ENCODE measurements around the gene ZBTB4.

ZBTB4 gene

DNA sequence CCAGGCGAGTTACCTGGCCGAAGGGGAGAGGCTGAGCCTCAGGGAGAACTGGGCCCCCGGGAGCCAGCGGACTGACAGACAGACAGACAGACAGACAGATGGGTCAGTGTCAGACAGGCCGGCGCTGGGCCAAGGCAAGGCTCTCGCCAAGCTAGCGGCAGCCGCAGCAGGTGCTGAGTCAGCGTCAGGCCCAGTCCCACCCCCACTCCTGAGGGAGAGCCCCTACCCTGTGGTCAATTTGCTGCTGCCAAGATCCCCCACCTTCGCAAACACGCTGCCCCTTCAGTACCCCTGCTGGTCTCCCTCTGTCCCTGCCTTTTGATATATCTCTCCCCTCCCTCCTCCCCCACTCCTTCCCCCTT is 38.6 kb downstream of the ZBTB4 start:
- Histone ChIP-seq H3K4me3 (replicated peaks; ENCODE audit: insufficient read depth, low read length) (no peak overlapping the region), H3K27me3 (ENCODE audit: insufficient read depth, poor library complexity, severe bottlenecking) (peaks cover 8% of the 10 kb centered on the region), H3K27ac (replicated peaks) (no peak overlapping the region)
- no peak for DNase-seq (ENCODE audit: low read depth in 1 of 2, low spot score in 1 of 2)
- TF ChIP-seq, protein P1, sequence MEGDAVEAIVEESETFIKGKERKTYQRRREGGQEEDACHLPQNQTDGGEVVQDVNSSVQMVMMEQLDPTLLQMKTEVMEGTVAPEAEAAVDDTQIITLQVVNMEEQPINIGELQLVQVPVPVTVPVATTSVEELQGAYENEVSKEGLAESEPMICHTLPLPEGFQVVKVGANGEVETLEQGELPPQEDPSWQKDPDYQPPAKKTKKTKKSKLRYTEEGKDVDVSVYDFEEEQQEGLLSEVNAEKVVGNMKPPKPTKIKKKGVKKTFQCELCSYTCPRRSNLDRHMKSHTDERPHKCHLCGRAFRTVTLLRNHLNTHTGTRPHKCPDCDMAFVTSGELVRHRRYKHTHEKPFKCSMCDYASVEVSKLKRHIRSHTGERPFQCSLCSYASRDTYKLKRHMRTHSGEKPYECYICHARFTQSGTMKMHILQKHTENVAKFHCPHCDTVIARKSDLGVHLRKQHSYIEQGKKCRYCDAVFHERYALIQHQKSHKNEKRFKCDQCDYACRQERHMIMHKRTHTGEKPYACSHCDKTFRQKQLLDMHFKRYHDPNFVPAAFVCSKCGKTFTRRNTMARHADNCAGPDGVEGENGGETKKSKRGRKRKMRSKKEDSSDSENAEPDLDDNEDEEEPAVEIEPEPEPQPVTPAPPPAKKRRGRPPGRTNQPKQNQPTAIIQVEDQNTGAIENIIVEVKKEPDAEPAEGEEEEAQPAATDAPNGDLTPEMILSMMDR (IDR thresholded peaks at IDR 0.05; ENCODE audit: insufficient read depth, low read length), result no peak
- no peak for TF ChIP-seq GABPA (IDR thresholded peaks at IDR 0.05; ENCODE audit: low read depth)
- no peak for TF ChIP-seq POLR2AphosphoS5 (IDR thresholded peaks at IDR 0.05; ENCODE audit: low read depth)
- TF ChIP-seq, protein P2, sequence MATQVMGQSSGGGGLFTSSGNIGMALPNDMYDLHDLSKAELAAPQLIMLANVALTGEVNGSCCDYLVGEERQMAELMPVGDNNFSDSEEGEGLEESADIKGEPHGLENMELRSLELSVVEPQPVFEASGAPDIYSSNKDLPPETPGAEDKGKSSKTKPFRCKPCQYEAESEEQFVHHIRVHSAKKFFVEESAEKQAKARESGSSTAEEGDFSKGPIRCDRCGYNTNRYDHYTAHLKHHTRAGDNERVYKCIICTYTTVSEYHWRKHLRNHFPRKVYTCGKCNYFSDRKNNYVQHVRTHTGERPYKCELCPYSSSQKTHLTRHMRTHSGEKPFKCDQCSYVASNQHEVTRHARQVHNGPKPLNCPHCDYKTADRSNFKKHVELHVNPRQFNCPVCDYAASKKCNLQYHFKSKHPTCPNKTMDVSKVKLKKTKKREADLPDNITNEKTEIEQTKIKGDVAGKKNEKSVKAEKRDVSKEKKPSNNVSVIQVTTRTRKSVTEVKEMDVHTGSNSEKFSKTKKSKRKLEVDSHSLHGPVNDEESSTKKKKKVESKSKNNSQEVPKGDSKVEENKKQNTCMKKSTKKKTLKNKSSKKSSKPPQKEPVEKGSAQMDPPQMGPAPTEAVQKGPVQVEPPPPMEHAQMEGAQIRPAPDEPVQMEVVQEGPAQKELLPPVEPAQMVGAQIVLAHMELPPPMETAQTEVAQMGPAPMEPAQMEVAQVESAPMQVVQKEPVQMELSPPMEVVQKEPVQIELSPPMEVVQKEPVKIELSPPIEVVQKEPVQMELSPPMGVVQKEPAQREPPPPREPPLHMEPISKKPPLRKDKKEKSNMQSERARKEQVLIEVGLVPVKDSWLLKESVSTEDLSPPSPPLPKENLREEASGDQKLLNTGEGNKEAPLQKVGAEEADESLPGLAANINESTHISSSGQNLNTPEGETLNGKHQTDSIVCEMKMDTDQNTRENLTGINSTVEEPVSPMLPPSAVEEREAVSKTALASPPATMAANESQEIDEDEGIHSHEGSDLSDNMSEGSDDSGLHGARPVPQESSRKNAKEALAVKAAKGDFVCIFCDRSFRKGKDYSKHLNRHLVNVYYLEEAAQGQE (IDR thresholded peaks at IDR 0.05; ENCODE audit: insufficient replicate concordance, low read depth), result no peak
- TF ChIP-seq SPI1 (IDR thresholded peaks at IDR 0.05; ENCODE audit: borderline replicate concordance, low read depth), result no peak

DNA sequence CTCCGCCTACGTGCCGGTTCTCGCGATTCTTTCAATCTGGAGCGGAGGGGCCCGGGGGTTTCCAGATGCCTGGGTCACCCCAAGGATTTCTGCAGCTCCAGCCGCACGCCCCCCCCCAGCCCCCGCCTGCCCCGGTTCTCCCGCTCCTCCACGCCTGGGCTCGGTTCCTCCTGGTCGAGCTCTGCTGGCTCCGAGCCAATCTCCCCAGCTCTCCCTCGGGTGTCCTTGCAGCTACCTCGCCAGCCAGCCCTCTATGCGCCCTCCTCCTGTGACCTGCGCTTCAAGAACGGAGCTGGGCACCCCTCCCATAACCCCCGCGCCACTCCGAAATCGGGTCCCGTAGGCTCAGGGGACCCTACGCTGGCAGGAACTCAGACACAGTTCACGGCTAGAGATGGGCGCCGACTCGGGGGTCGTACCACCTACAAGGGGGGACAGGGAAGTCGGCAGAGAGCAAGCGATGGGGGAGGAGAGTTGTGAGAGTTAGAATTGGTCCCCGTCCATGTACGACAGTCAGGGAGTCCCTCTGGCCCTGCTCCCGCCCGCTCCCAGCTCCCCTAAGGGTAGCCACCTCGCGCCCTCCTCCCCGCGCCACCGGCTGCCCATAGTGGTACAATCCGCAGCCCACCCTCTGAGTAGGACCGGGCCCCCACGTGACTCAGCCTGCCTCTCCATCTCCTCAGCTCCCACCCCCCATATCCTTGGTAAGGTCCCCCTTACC is 39.2 kb downstream of the ZBTB4 start:
- no peak overlapping the region for H3K27ac ChIP-seq (replicated peaks)
- H3K27me3 ChIP-seq (ENCODE audit: insufficient read depth, poor library complexity, severe bottlenecking), result peaks cover 8% of the 10 kb centered on the region
- TF ChIP-seq SPI1 (IDR thresholded peaks at IDR 0.05; ENCODE audit: borderline replicate concordance, low read depth), result no peak
- TF ChIP-seq GABPA (IDR thresholded peaks at IDR 0.05; ENCODE audit: low read depth), result no peak
- TF ChIP-seq, protein P2 (IDR thresholded peaks at IDR 0.05; ENCODE audit: insufficient replicate concordance, low read depth), result no peak
- TF ChIP-seq, protein P1 (IDR thresholded peaks at IDR 0.05; ENCODE audit: insufficient read depth, low read length), result no peak
- TF ChIP-seq POLR2AphosphoS5 (IDR thresholded peaks at IDR 0.05; ENCODE audit: low read depth), result no peak
- DNase-seq (ENCODE audit: low read depth in 1 of 2, low spot score in 1 of 2), result peak in 1 of 2 experiments; percentile 46
- peak overlapping the region; percentile 16 for H3K4me3 ChIP-seq (replicated peaks; ENCODE audit: insufficient read depth, low read length)

DNA sequence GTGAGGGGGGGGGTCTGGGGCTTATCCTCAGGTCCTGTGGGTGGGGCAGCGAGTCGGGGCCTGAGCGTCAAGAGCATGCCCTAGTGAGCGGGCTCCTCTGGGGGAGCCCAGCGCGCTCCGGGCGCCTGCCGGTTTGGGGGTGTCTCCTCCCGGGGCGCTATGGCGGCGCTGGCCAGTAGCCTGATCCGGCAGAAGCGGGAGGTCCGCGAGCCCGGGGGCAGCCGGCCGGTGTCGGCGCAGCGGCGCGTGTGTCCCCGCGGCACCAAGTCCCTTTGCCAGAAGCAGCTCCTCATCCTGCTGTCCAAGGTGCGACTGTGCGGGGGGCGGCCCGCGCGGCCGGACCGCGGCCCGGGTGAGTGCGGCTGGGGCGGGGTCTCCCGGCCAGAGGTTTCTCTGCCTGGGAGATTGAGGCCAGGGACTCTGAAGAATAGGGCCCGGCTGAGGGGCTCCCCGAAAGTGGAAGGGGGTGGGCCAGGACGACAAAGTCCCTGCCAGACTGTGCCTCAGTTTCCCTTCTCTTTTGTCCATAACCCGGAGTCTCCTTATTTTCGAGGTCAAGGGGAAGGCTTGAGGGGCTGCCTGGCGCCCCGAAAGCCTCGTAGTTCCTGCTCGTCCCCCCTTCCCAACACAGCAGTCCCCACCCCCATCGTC is 39.8 kb downstream of the ZBTB4 start, which contains the start of gene FGF11:
TSS of gene FGF11 (plus strand) at position 51 of the 651 bp plus-strand sequence. CDS start at position 160, 109 bp downstream.
- peaks cover 8% of the 10 kb centered on the region for H3K27me3 ChIP-seq (ENCODE audit: insufficient read depth, poor library complexity, severe bottlenecking)
- peak within 1 kb of the TSS; percentile 17 for H3K4me3 ChIP-seq (replicated peaks; ENCODE audit: insufficient read depth, low read length)
- H3K27ac ChIP-seq (replicated peaks), result no peak within 1 kb of the TSS
- DNase-seq (ENCODE audit: low read depth in 1 of 2, low spot score in 1 of 2), result no peak
- TF ChIP-seq POLR2AphosphoS5 (IDR thresholded peaks at IDR 0.05; ENCODE audit: low read depth), result no peak
- TF ChIP-seq, protein P2 (IDR thresholded peaks at IDR 0.05; ENCODE audit: insufficient replicate concordance, low read depth), result no peak
- no peak for TF ChIP-seq GABPA (IDR thresholded peaks at IDR 0.05; ENCODE audit: low read depth)
- TF ChIP-seq, protein P1 (IDR thresholded peaks at IDR 0.05; ENCODE audit: insufficient read depth, low read length), result no peak
- no peak for TF ChIP-seq SPI1 (IDR thresholded peaks at IDR 0.05; ENCODE audit: borderline replicate concordance, low read depth)

Measured in HL-60 (cell line).